Prostate gland (tissue), 2 donors: ENCODE data around the gene MT1F.

Source experiments
- POLR2A ChIP-seq: fragments of 450-650 bp; IDR thresholded peaks from one replicate; pipeline ENCODE4 v1.6.1; 2016; ENCODE audit warnings: antibody characterized with exemption, mild to moderate bottlenecking
- POLR2AphosphoS5 ChIP-seq: sonication (generic); formaldehyde crosslinking; IDR thresholded peaks from one replicate; pipeline ENCODE4 v1.6.1; 2017; ENCODE audit warnings: antibody characterized with exemption
- TF ChIP-seq, protein P1 (sequence below), 4 experiments: fragments of 200-600 bp in 2 of 4; fragments of 450-650 bp in 2 of 4; sonication (generic) in 2 of 4; IDR thresholded peaks; 1 replicate in 3 of 4; 2 replicates in 1 of 4; pipeline ENCODE4 v1.5.1; 2016 to 2019; ENCODE audit warnings: antibody characterized with exemption in 4 of 4, mild to moderate bottlenecking in 2 of 4, moderate library complexity in 2 of 4

DNA sequence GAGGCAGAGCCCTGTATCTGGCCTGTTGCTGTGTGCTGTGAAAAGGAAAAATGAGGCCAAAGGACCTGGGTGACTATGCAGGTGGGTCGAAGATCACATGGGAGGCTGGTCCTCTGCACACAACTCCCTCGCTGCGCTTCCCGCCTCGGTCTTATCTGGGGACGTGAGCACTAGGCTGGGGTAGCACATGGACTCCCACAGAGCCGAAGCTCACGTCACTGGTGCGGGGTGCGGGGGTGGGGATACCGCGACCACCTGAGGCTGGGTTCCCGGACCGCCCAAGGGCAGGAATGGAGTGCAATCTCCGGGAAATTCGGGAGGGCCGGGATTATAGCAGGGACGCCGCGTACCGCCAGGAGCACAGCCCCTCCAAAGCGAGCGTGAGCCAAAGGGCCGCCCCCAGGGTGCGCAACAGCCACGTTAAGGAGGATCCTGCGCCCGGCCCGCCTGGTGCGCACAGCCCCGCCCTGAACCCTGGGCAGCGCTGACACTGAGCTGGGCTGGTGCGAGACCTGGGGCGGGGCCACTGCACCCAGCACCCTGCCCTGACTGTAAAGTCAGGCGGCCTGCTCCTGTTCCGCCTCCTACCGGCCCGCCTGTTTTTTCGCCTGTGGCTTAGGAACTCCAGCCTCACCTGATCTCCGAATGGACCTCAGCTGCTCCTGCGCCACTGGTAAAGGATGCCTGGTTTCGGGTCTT, 14.5 kb upstream of the MT1F start:
- TF ChIP-seq POLR2A, result no peak
- TF ChIP-seq, protein P1, sequence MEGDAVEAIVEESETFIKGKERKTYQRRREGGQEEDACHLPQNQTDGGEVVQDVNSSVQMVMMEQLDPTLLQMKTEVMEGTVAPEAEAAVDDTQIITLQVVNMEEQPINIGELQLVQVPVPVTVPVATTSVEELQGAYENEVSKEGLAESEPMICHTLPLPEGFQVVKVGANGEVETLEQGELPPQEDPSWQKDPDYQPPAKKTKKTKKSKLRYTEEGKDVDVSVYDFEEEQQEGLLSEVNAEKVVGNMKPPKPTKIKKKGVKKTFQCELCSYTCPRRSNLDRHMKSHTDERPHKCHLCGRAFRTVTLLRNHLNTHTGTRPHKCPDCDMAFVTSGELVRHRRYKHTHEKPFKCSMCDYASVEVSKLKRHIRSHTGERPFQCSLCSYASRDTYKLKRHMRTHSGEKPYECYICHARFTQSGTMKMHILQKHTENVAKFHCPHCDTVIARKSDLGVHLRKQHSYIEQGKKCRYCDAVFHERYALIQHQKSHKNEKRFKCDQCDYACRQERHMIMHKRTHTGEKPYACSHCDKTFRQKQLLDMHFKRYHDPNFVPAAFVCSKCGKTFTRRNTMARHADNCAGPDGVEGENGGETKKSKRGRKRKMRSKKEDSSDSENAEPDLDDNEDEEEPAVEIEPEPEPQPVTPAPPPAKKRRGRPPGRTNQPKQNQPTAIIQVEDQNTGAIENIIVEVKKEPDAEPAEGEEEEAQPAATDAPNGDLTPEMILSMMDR (IDR thresholded peaks at IDR 0.05), result peak in 3 of 4 experiments; percentile 37 to 70 (median 51)
- TF ChIP-seq POLR2AphosphoS5, result peak; percentile 45
